HEK293 (cell line): Measurements from ENCODE around the gene DCAF10.

ENCODE experiments used
- CTCF ChIA-PET: fragments of 350-600 bp; formaldehyde crosslinking; extraction: SDS; loops from one replicate; lab custom pipeline; 2021; ENCODE audit warnings: antibody characterized with exemption; lab: Yijun Ruan, JAX
- POLR2A ChIA-PET: fragments of 300-600 bp; formaldehyde crosslinking; extraction: SDS; loops from one replicate; lab custom pipeline; 2020; ENCODE audit warnings: antibody characterized with exemption, inconsistent platforms; lab: Yijun Ruan, JAX
- H3K27ac ChIP-seq: fragments of 200-500 bp; sonication (Bioruptor generic); 2 replicates; pipeline ENCODE4 v1.5.1; 2014; ENCODE audit warnings: low read depth, low read length, control low read depth, inconsistent platforms; ENCODE audit errors: extremely low read depth
- H3K36me3 ChIP-seq, 2 experiments: fragments of 200-500 bp in 1 of 2; sonication (Bioruptor generic) in 1 of 2; 1 replicate in 1 of 2; 2 replicates in 1 of 2; pipeline ENCODE4 v1.5.1; 2014 to 2017; ENCODE audit warnings: inconsistent platforms in 2 of 2, low read length in 2 of 2; ENCODE audit not compliant: control insufficient read depth in 2 of 2, insufficient read depth in 1 of 2
- H3K4me1 ChIP-seq: fragments of 200-500 bp; sonication (Bioruptor generic); 2 replicates; pipeline ENCODE4 v1.5.1; 2014; ENCODE audit warnings: mild to moderate bottlenecking, low read length, inconsistent platforms; ENCODE audit not compliant: control insufficient read depth, insufficient read depth
- H3K4me3 ChIP-seq: 2 replicates; pipeline ENCODE4 v1.5.1; 2011; ENCODE audit warnings: low read depth, mild to moderate bottlenecking, control low read depth, low read length, moderate library complexity
- H3K9me3 ChIP-seq: fragments of 200-500 bp; sonication (Bioruptor generic); 2 replicates; pipeline ENCODE4 v1.5.1; 2014; ENCODE audit warnings: low read depth, low read length, inconsistent platforms; ENCODE audit not compliant: control insufficient read depth, insufficient read depth
- GLI4 ChIP-seq: fragments of 450-650 bp; formaldehyde crosslinking; IDR thresholded peaks from 2 replicates; pipeline ENCODE4 v1.5.1; 2016; ENCODE audit warnings: missing biosample characterization, missing genetic modification characterization
- HOXD13 ChIP-seq: sonication (generic); formaldehyde crosslinking; IDR thresholded peaks from 2 replicates; pipeline ENCODE4 v1.8.0; 2022; ENCODE audit warnings: missing genetic modification reagents, borderline replicate concordance
- KLF10 ChIP-seq: fragments of 450-650 bp; IDR thresholded peaks from 2 replicates; pipeline ENCODE4 v1.5.1; 2018; ENCODE audit warnings: missing biosample characterization, mild to moderate bottlenecking, missing genetic modification characterization
- MYNN ChIP-seq: fragments of 450-650 bp; formaldehyde crosslinking; IDR thresholded peaks from 2 replicates; pipeline ENCODE4 v1.5.1; 2016; ENCODE audit warnings: missing biosample characterization, missing genetic modification characterization, borderline replicate concordance
- OSR2 ChIP-seq: fragments of 450-650 bp; formaldehyde crosslinking; IDR thresholded peaks from 2 replicates; pipeline ENCODE4 v1.5.1; 2016; ENCODE audit warnings: missing biosample characterization, missing genetic modification characterization
- PRDM6 ChIP-seq: fragments of 450-650 bp; formaldehyde crosslinking; IDR thresholded peaks from 2 replicates; pipeline ENCODE4 v1.5.1; 2017; ENCODE audit warnings: missing biosample characterization, missing genetic modification characterization
- ZBTB17 ChIP-seq: fragments of 450-650 bp; formaldehyde crosslinking; IDR thresholded peaks from 2 replicates; pipeline ENCODE4 v1.5.1; 2016; ENCODE audit warnings: missing biosample characterization, missing genetic modification characterization
- ZBTB48 ChIP-seq: fragments of 450-650 bp; formaldehyde crosslinking; IDR thresholded peaks from 2 replicates; pipeline ENCODE4 v1.5.1; 2016; ENCODE audit warnings: missing biosample characterization, missing genetic modification characterization
- ZNF10 ChIP-seq: fragments of 450-650 bp; formaldehyde crosslinking; IDR thresholded peaks from 2 replicates; pipeline ENCODE4 v1.5.1; 2017; ENCODE audit warnings: missing biosample characterization, missing genetic modification characterization
- ZNF114 ChIP-seq: fragments of 450-650 bp; formaldehyde crosslinking; IDR thresholded peaks from 2 replicates; pipeline ENCODE4 v1.5.0; 2017; ENCODE audit warnings: missing biosample characterization, missing genetic modification characterization
- ZNF121 ChIP-seq: fragments of 450-650 bp; formaldehyde crosslinking; IDR thresholded peaks from 2 replicates; pipeline ENCODE4 v1.5.1; 2016; ENCODE audit warnings: missing biosample characterization, missing genetic modification characterization
- ZNF18 ChIP-seq: fragments of 450-650 bp; formaldehyde crosslinking; IDR thresholded peaks from 2 replicates; pipeline ENCODE4 v1.5.1; 2016; ENCODE audit warnings: missing biosample characterization, missing genetic modification characterization
- ZNF202 ChIP-seq: fragments of 450-650 bp; formaldehyde crosslinking; IDR thresholded peaks from 2 replicates; pipeline ENCODE4 v1.5.1; 2016; ENCODE audit warnings: missing biosample characterization, missing genetic modification characterization, borderline replicate concordance
- ZNF37A ChIP-seq: fragments of 450-650 bp; IDR thresholded peaks from 2 replicates; pipeline ENCODE4 v1.5.1; 2018; ENCODE audit warnings: missing biosample characterization, missing genetic modification characterization
- ZNF514 ChIP-seq: fragments of 450-650 bp; formaldehyde crosslinking; IDR thresholded peaks from 2 replicates; pipeline ENCODE4 v1.5.1; 2016; ENCODE audit warnings: missing biosample characterization, missing genetic modification characterization
- ZNF530 ChIP-seq: fragments of 450-650 bp; formaldehyde crosslinking; IDR thresholded peaks from 2 replicates; pipeline ENCODE4 v1.5.1; 2016; ENCODE audit warnings: low read depth, missing biosample characterization, missing genetic modification characterization
- ZNF549 ChIP-seq: fragments of 450-650 bp; IDR thresholded peaks from 2 replicates; pipeline ENCODE4 v1.5.1; 2018; ENCODE audit warnings: missing biosample characterization, missing genetic modification characterization, mild to moderate bottlenecking, inconsistent platforms, moderate library complexity
- ZNF555 ChIP-seq: fragments of 450-650 bp; formaldehyde crosslinking; conservative IDR thresholded peaks from 2 replicates; pipeline ENCODE4 v1.5.1; 2017; ENCODE audit warnings: missing biosample characterization, mild to moderate bottlenecking, missing genetic modification characterization, inconsistent platforms
- ZNF623 ChIP-seq: fragments of 450-650 bp; formaldehyde crosslinking; IDR thresholded peaks from 2 replicates; pipeline ENCODE4 v1.5.1; 2016; ENCODE audit warnings: missing biosample characterization, missing genetic modification characterization
- ZNF692 ChIP-seq: fragments of 450-650 bp; formaldehyde crosslinking; IDR thresholded peaks from 2 replicates; pipeline ENCODE4 v1.5.1; 2016; ENCODE audit warnings: missing biosample characterization, missing genetic modification characterization
- ZNF830 ChIP-seq: fragments of 450-650 bp; IDR thresholded peaks from 2 replicates; pipeline ENCODE4 v1.5.0; 2018; ENCODE audit warnings: missing biosample characterization, missing genetic modification characterization, low read depth, mild to moderate bottlenecking, moderate library complexity

DCAF10 gene

GRCh38 chr9:37840560-37841194 is 40.1 kb downstream of the DCAF10 start:
- H3K9me3 ChIP-seq, result no peaks in the 10 kb centered on the region
- H3K36me3 ChIP-seq, result peaks cover 3 to 8% of the 10 kb centered on the region in 2 experiments
- H3K4me1 ChIP-seq, result no peaks in the 10 kb centered on the region
- H3K27ac ChIP-seq, result no peak overlapping the region
- POLR2A ChIA-PET, result no interaction called here
- CTCF ChIA-PET, result no interaction called here
- TF ChIP-seq MYNN (tag by site-specific recombination) (no peak), ZNF37A (tag by site-specific recombination) (no peak), HOXD13 (CRISPR knock-in tag) (no peak), ZNF549 (no peak), ZNF555 (tag by site-specific recombination) (no peak), ZNF830 (tag by site-specific recombination) (no peak), ZNF692 (tag by site-specific recombination) (no peak)
- no peak overlapping the region for H3K4me3 ChIP-seq

- Histone ChIP-seq H3K4me3 (no peak overlapping the region), H3K27ac (no peak overlapping the region), H3K9me3 (no peaks in the 10 kb centered on the region)
- POLR2A ChIA-PET, result no interaction called here
- TF ChIP-seq ZNF121 (tag by site-specific recombination) (0 out of 2 replicates have a peak, but pooled peaks have one; percentile 13), GLI4 (tag by site-specific recombination) (no peak)
- TF ChIP-seq, all 188 proteins: peak for 1
- Histone ChIP-seq H3K36me3 (peaks cover 3 to 9% of the 10 kb centered on the region in 2 experiments; a peak in 2 of 3 replicates), H3K4me1 (no peaks in the 10 kb centered on the region)
- CTCF ChIA-PET, result interaction anchor here (0.5 kb wide), 1 partner anchor 15 kb away, joined by 3 read pairs; no protein-coding TSS in a partner anchor
Observed at GRCh38 chr9:37852222-37852621, 51.6 kb downstream of the DCAF10 start.

- POLR2A ChIA-PET, result no interaction called here
Observed at GRCh38 chr9:37856551-37856950, 56.0 kb downstream of the DCAF10 start.

More at GRCh38 chr9:37856551-37856950, 56.0 kb downstream of the DCAF10 start:
- Histone ChIP-seq H3K4me3 (no peak overlapping the region), H3K27ac (no peak overlapping the region), H3K9me3 (no peaks in the 10 kb centered on the region), H3K4me1 (no peaks in the 10 kb centered on the region), H3K36me3 (peaks cover 4 to 45% of the 10 kb centered on the region in 2 experiments; a peak in 1 of 3 replicates)
- TF ChIP-seq ZNF514 (tag by site-specific recombination) (no peak), OSR2 (tag by site-specific recombination) (no peak), ZNF18 (tag by site-specific recombination) (no peak), ZNF530 (tag by site-specific recombination) (no peak), ZNF623 (tag by site-specific recombination) (no peak), ZBTB48 (tag by site-specific recombination) (no peak), ZBTB17 (tag by site-specific recombination) (no peak), KLF10 (tag by site-specific recombination) (no peak), ZNF114 (tag by site-specific recombination) (no peak), ZNF202 (tag by site-specific recombination) (no peak), PRDM6 (tag by site-specific recombination) (no peak), ZNF10 (tag by site-specific recombination) (no peak)
- CTCF ChIA-PET, result no interaction called here
